Uterus (tissue), 4 donors: ENCODE measurements around the gene DHRS12. TPM values are rescaled to one million over a fixed set of nuclear protein-coding genes. Genes with fewer than 3 reads are reported as not detected.

ENCODE experiments used
- DNase-seq, 2 donors: peaks; one replicate each; pipeline ENCODE4 v3.0.0-alpha.2; 2019 to 2020
- H3K27ac ChIP-seq, 2 donors: fragments of 200-600 bp; sonication (generic); 1 replicate in 1 of 2; 2 replicates in 1 of 2; pipeline ENCODE4 v1.5.1; 2016 to 2018
- H3K27me3 ChIP-seq, 2 donors: fragments of 200-600 bp; sonication (generic); one replicate each; pipeline ENCODE4 v1.5.1; 2018 to 2019; ENCODE audit warnings: control low read depth in 1 of 2
- H3K36me3 ChIP-seq, 2 donors: fragments of 200-600 bp; sonication (generic); one replicate each; pipeline ENCODE4 v1.5.1; 2019; ENCODE audit warnings: control low read depth in 1 of 2
- H3K4me1 ChIP-seq, 2 donors: fragments of 200-600 bp; sonication (generic); one replicate each; pipeline ENCODE4 v1.5.1; 2018 to 2019; ENCODE audit warnings: control low read depth in 1 of 2
- H3K4me3 ChIP-seq, 2 donors: fragments of 200-600 bp; sonication (generic); 1 replicate in 1 of 2; 2 replicates in 1 of 2; pipeline ENCODE4 v1.5.1; 2018 to 2019; ENCODE audit warnings: mild to moderate bottlenecking in 1 of 2
- H3K9me3 ChIP-seq, 2 donors: fragments of 200-600 bp; sonication (generic); one replicate each; pipeline ENCODE4 v1.5.1; 2019; ENCODE audit warnings: control low read depth in 1 of 2
- POLR2A ChIP-seq, 2 donors: fragments of 450-650 bp; IDR thresholded peaks; one replicate each; pipeline ENCODE4 v1.6.1; 2016; ENCODE audit warnings: antibody characterized with exemption in 2 of 2, mild to moderate bottlenecking in 1 of 2, moderate library complexity in 1 of 2
- intact Hi-C: fragments of 100-400 bp; cut with DNase I; formaldehyde crosslinking; loops from one replicate; pipeline ENCODE4 v1.15.1; 2023; ENCODE audit warnings: low total_unique reads
- total RNA-seq, 4 donors: library from RNA; depleted of rRNA in 3 of 4; stranded (reverse); fragments of >200 nt in 3 of 4; gene quantifications; one replicate each; pipeline versions ENCODE4 v1.1.0 to v1.2.4, GENCODE V29; 2014 to 2023
- TF ChIP-seq, protein P1 (sequence below), 4 experiments: fragments of 200-600 bp in 2 of 4; fragments of 450-650 bp in 2 of 4; sonication (generic) in 2 of 4; IDR thresholded peaks; one replicate each; pipeline ENCODE4 v1.5.1; 2016 to 2019; ENCODE audit warnings: antibody characterized with exemption in 4 of 4, mild to moderate bottlenecking in 2 of 4, moderate library complexity in 1 of 4
- donor health status: DM: yes; HTN: yes; CAD: no.

Gene DHRS12
- total RNA-seq, 4 donors from 2014 or later, result 5.4 to 18.8 (median 8.5) TPM

DNA sequence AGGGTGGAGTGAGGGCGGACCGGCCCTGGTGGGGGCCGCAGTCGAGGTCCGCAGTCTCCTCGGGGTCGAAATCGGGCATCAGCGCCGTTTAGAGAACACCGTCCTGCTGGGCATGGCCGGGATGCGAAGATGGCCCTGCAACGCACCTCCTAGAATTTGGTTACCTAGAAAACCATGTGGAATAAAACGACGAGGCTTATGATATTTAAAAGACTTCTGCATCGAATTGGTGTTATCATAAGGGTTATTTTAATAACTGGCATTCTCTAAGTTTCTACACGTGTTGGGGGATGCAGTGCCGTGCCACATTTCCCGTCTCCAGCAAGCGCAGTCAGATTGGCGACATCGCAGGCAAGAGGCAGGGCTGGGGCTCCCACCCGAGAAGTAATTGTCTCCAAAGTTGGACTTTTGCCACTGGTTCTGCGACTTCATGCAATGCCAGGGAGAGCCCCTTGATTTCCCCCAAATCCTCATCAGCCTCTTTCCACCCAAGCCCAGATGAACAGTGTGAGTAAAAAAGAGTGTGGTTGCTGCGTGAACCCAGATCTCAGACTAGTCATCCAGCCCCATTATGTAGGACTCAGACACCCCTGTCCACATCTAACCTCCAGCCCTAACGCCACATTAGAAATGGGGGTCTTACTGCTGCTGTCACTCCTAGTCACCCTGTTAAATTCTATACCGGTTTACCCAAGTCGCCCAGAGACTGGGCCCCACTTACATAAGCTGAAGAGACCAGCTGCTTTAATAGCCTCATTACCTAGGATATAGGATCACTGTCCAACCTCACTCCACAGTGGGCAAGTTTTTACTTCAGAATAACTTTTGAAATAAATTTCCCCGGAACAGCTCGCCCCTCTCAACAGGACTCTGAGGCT, 571 bp upstream of the DHRS12 start:
- intact Hi-C loops, result loop anchor here (10.0 kb wide), 1 partner anchor 350 kb away; the partner anchor contains the start of gene INTS6
- peaks cover 4 to 14% of the 10 kb centered on the region in 2 donors for H3K4me1 ChIP-seq

DNA sequence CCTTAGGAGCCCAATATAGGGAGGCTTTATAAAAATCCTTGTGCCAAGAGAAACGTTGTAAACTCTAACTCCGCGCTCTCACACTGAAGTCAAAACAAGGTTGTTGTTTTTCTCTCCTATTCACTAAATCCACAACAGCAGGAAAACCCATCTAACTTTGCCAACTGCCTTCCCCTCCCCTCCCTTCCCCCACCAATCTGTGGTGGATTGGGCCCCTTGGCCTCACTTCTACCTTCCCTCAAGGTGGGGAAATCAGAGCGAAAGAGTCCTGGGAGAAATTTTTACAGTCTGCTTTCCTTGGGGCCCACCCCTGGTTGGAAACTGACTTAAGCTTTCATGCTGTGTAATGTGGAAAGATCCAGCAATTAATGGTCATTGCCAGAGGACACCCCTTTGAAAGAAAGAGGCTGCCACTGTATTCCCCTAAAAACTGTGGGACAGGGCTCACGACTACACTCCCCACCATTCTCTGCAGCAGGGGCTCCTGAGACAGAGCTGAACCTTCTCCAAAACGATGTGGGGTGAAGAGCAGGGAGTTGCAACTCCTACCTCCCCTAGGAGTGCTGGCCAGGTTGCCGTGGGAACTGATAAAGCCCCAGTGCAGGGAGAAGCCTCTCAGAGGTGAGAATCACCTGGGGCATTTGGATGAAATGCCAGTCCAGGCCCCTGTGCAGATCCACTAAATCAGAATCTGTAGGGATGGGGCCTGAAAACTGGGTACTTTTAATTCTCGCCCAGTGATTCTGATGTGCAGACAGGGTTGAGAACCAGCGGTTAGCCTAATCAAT, 1.1 kb downstream of the DHRS12 start:
- intact Hi-C loops, result loop anchor here (10.0 kb wide), 1 partner anchor 348 kb away; the partner anchor contains the start of gene INTS6
- Histone ChIP-seq H3K27ac (peak overlapping the region; percentile 99), H3K4me1 (peaks cover 4 to 14% of the 10 kb centered on the region in 2 donors), H3K36me3 (no peaks in the 10 kb centered on the region), H3K9me3 (no peaks in the 10 kb centered on the region), H3K27me3 (no peaks in the 10 kb centered on the region), H3K4me3 (peak overlapping the region; percentile 62 to 88)
- peak in 1 of 2 donors; percentile 50 for DNase-seq
- TF ChIP-seq, protein P1, sequence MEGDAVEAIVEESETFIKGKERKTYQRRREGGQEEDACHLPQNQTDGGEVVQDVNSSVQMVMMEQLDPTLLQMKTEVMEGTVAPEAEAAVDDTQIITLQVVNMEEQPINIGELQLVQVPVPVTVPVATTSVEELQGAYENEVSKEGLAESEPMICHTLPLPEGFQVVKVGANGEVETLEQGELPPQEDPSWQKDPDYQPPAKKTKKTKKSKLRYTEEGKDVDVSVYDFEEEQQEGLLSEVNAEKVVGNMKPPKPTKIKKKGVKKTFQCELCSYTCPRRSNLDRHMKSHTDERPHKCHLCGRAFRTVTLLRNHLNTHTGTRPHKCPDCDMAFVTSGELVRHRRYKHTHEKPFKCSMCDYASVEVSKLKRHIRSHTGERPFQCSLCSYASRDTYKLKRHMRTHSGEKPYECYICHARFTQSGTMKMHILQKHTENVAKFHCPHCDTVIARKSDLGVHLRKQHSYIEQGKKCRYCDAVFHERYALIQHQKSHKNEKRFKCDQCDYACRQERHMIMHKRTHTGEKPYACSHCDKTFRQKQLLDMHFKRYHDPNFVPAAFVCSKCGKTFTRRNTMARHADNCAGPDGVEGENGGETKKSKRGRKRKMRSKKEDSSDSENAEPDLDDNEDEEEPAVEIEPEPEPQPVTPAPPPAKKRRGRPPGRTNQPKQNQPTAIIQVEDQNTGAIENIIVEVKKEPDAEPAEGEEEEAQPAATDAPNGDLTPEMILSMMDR (IDR thresholded peaks at IDR 0.05), result no peak
- no peak for TF ChIP-seq POLR2A (IDR thresholded peaks at IDR 0.05)

More for the DNA sequence above, 571 bp upstream of the DHRS12 start:
- no peaks in the 10 kb centered on the region for H3K36me3 ChIP-seq
- H3K27me3 ChIP-seq, result no peaks in the 10 kb centered on the region
- no peak for TF ChIP-seq POLR2A (IDR thresholded peaks at IDR 0.05)
- TF ChIP-seq, protein P1 (IDR thresholded peaks at IDR 0.05), result no peak
- H3K9me3 ChIP-seq, result no peaks in the 10 kb centered on the region
- H3K27ac ChIP-seq, result peak overlapping the region; percentile 99
- peak in 1 of 2 donors; percentile 61 for DNase-seq
- peak overlapping the region; percentile 62 to 88 for H3K4me3 ChIP-seq

DNA sequence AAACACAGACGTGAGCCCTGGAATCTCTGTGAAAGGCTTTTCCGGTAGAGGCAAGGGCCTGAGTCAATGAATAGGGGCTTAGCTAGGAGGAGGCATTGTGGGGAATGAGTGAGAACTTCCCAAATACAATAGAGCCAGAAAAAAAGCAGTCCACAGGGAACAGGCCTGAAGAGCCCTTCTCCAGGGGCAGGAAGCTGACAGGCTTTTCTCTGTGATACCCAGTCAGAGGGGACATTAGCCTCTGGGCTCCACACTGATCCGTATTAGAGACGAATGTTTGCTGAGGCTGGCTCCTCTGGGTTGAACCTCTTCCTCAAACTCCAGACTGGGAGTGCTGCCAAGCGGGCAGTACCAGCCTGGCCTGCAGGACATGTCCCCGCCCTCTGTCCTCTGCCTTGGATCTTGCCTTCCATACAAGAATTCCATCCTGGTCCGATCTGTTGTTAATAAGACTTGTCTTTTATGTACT, 2.3 kb downstream of the DHRS12 start:
- TF ChIP-seq, protein P1 (IDR thresholded peaks at IDR 0.05), result no peak
- TF ChIP-seq POLR2A (IDR thresholded peaks at IDR 0.05), result no peak
- Histone ChIP-seq H3K9me3 (no peaks in the 10 kb centered on the region), H3K27me3 (no peaks in the 10 kb centered on the region), H3K4me3 (no peak overlapping the region), H3K27ac (peak overlapping the region; percentile 99), H3K36me3 (no peaks in the 10 kb centered on the region), H3K4me1 (peaks cover 4 to 14% of the 10 kb centered on the region in 2 donors)
- intact Hi-C loops, result loop anchor here (10.0 kb wide), 1 partner anchor 347 kb away; the partner anchor contains the start of gene INTS6
- peak in 1 of 2 donors; percentile 60 for DNase-seq

DNA sequence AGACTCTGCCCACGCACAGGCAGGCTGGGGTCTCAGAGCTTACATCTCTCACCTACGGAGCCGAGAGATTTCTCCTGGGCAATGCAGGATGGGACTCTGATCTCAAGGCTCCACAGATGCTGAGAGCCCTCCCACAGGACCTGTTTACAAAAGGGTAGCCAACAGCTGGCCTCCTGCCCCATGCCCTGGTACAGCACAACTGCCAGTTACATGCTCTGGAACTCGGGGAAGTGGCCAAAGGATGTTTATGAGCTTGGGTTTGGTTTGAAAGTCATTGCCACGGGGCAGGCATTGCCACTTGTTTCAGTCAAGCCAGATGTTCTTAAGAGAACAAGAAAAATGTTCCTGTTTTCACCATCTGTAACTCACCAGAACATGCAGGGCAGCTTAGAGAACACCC, 3.5 kb downstream of the DHRS12 start:
- Histone ChIP-seq H3K27ac (peak overlapping the region in 1 of 2 donors; percentile 99), H3K9me3 (no peaks in the 10 kb centered on the region), H3K36me3 (no peaks in the 10 kb centered on the region), H3K4me1 (peaks cover 4 to 14% of the 10 kb centered on the region in 2 donors), H3K27me3 (no peaks in the 10 kb centered on the region), H3K4me3 (no peak overlapping the region)
- TF ChIP-seq POLR2A (IDR thresholded peaks at IDR 0.05), result no peak
- TF ChIP-seq, protein P1 (IDR thresholded peaks at IDR 0.05), result no peak
- intact Hi-C loops, result loop anchor here (10.0 kb wide), 1 partner anchor 346 kb away; the partner anchor contains the start of gene INTS6
- no peak for DNase-seq
